ENCODE results near the gene ZNF575.
A peak's percentile ranks its signal among the peaks of the same experiment; 100 is the strongest.
"Not testable (repeated sequence)": the region's sequence is repeated elsewhere in the genome, so short reads cannot be mapped to it uniquely, and the experiment has no call there.

Gene ZNF575

GRCh38 chr19:43511324-43511723 is 21.7 kb upstream of the ZNF575 start:
- no peak for DNase-seq (ENCODE audit: low spot score)

- not testable (repeated sequence) for DNase-seq (ENCODE audit: low spot score)
These were observed 20.6 kb upstream of the ZNF575 start for GRCh38 chr19:43512399-43512798.

- no peak for DNase-seq (ENCODE audit: low spot score)
These were observed 14.9 kb upstream of the ZNF575 start for GRCh38 chr19:43518051-43518450.

GRCh38 chr19:43519436-43520088 is 13.4 kb upstream of the ZNF575 start:
- peak; percentile 80 for DNase-seq (ENCODE audit: low spot score)

- no peak for DNase-seq (ENCODE audit: low spot score)
These were observed 10.1 kb upstream of the ZNF575 start for GRCh38 chr19:43522929-43523328.

GRCh38 chr19:43523696-43524095 is 9.3 kb upstream of the ZNF575 start:
- DNase-seq (ENCODE audit: low spot score), result not testable (repeated sequence)

- peak; percentile 50 for DNase-seq (ENCODE audit: low spot score)
These were observed 7.8 kb upstream of the ZNF575 start for GRCh38 chr19:43524922-43525835.

GRCh38 chr19:43525836-43526771 is 6.9 kb upstream of the ZNF575 start:
- peak; percentile 51 for DNase-seq (ENCODE audit: low spot score)

- peak; percentile 88 for DNase-seq (ENCODE audit: low spot score)
These were observed 5.8 kb upstream of the ZNF575 start, which contains the start of gene ETHE1 for GRCh38 chr19:43526884-43527859. Gene ETHE1, minus strand, starts transcription at chr19:43527201. Its CDS starts 24 bp downstream, at chr19:43527177.

GRCh38 chr19:43527860-43528622 is 4.9 kb upstream of the ZNF575 start:
- DNase-seq (ENCODE audit: low spot score), result no peak

GRCh38 chr19:43532571-43532961 is 422 bp upstream of the ZNF575 start:
- DNase-seq (ENCODE audit: low spot score), result no peak

- peak; percentile 98 for DNase-seq (ENCODE audit: low spot score)
These were observed 737 bp downstream of the ZNF575 start for GRCh38 chr19:43533546-43534304.

- DNase-seq (ENCODE audit: low spot score), result no peak
These were observed 1.4 kb downstream of the ZNF575 start for GRCh38 chr19:43534305-43534815.

- peak; percentile 82 for DNase-seq (ENCODE audit: low spot score)
These were observed 2.1 kb downstream of the ZNF575 start for GRCh38 chr19:43534816-43535761.

GRCh38 chr19:43538922-43539321 is 5.9 kb downstream of the ZNF575 start:
- DNase-seq (ENCODE audit: low spot score), result no peak

GRCh38 chr19:43540381-43540780 is 7.4 kb downstream of the ZNF575 start:
- DNase-seq (ENCODE audit: low spot score), result no peak

- DNase-seq (ENCODE audit: low spot score), result no peak
These were observed 9.1 kb downstream of the ZNF575 start for GRCh38 chr19:43541920-43542650.
